HG03521 (cell line): ENCODE data around the gene FLYWCH2.
"Not testable (repeated sequence)": the region's sequence is repeated elsewhere in the genome, so short reads cannot be mapped to it uniquely, and the experiment has no call there.

Experiments
- ATAC-seq: cut with Tn5 transposase; IDR thresholded peaks from one replicate; pipeline ENCODE4 v1.9.1; 2021; ENCODE audit warnings: mild to moderate bottlenecking, moderate library complexity; ENCODE audit not compliant: unreplicated experiment

The FLYWCH2 gene

GRCh38 chr16:2881783-2882649, 999 bp upstream of the FLYWCH2 start:
- no peak for ATAC-seq

DNA sequence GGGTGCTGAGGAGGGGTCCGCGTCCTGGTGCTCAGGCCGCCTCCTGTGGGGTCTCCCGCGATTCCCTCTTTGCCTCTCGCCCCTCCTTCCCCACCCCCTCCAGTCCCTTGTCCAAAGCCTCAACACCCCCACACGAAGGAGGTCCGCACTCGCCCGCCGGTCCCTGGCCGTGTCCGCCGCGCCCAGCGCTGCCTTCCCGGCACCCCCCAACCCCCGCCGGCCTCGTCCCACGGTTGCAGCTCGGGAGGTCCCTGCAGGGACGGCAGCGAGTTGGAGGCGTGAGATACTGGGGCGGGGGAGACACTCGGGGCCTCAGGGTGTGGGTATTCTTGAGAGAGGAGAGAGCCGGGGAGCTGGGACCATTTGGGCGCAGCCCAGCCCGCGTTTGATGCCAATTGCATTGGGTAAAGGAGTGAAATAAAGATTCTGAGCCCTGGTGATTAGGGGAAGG, 468 bp downstream of the FLYWCH2 start:
- no peak for ATAC-seq

DNA sequence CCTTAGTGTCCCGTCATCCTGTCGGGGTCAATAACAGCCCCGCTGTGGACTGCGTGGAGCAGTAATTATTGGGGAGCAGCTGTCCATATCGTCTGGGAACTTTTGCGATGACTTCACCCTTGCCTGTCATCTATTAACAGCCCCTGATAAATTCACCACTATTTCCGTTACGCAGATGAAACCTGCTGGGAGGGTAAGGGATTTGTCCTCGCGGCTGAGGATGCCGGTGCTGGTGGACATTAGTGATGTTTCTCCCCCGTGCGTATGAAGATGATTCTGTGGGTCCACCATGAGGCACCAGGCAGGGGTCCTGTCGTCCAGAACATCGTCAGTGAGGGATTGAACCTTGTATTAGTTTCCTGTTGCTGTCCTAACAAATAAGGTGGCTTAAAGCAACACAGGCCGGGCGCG, 1.0 kb downstream of the FLYWCH2 start:
- ATAC-seq, result no peak

- no peak for ATAC-seq
These were observed 11.2 kb downstream of the FLYWCH2 start for GRCh38 chr16:2894231-2894630.

- ATAC-seq, result no peak
These were observed 12.8 kb downstream of the FLYWCH2 start for GRCh38 chr16:2895813-2896212.

- no peak for ATAC-seq
These were observed 13.5 kb downstream of the FLYWCH2 start for GRCh38 chr16:2896480-2897010.

- no peak for ATAC-seq
These were observed 14.1 kb downstream of the FLYWCH2 start for GRCh38 chr16:2897110-2897509.

DNA sequence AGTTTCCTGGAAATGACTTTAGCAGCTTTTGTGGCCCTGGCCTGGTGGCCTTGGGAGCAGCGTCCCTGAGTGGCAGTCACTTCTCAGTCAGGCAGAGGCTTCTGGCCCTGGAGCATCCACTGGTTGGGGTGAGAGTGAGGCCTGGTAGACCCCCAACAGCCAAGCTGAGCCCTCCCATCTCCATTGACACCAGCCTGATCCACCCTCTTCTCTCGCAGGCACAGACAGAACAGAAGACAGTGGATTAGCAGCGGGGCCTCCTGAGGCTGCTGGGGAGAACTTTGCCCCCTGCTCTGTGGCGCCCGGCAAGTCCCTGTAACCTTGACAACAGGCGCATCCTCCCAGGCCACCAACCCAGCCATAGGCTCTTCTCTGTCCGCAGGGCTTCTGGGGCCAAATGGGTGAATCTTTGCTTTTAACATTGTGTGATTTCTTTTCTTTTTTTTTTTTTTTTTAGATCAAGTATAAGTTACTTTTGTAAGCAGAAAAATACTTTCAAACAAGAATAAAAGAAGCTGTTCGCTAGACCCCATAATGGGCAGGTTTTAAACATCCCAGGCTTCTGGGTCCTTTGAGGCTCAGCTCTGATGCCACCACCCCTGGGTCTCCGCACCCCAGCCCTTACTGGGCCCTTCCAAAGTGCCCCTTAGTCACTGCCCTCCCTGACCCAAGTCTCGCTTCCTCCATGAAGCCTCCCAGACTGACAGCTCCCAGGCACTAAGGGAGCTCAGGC, 16.0 kb downstream of the FLYWCH2 start:
- ATAC-seq, result no peak

DNA sequence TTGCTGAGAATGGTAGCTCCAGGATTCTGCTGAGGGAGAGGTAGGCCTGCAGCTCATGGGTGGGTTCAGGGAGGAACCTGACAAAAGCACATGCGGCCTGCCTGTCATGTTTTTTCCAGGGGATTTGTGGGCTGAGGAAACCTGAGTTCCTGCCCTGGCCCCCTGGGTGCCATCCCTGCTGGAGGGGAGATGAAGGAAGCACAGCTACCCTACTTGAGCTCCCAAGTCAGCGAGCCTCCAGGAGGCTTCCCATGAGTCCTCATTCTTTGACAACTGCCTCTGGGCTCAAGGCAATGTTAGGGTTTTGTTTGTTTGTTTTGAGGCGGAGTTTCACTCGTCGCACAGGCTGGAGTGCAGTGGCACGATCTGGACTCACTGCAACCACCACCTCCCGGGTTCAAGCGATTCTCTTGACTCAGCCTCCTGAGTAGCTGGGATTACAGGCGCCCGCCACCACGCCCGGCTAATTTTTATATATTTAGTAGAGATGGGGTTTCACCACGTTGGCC, 16.6 kb downstream of the FLYWCH2 start:
- no peak for ATAC-seq

DNA sequence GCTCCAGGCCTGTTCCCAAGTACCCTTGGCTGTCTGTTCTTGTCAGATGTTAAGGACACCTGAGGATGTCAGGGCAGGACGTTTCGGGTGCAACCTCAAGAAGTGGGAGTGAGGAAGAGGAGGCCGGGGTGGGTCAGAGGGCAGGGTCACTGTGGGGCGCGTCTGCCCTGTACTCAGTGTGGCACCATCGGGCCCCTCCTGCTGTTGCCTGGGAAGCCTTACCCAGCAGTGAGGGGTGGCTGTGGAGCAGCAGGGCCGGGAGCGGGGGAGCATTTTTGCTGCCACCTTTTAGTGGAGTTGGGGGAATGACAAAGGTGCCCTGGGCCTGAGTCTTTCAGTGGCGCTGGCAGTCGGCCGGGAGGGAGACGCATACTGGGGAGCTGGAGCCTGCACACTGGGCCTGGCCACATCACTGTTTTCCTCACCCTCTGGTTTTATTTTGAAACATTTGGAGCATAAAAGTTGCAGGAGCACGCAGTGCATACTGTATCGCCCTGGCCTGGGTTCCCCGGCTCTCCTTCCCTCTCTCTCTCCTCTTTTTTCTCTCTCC, 17.6 kb downstream of the FLYWCH2 start:
- no peak for ATAC-seq

- no peak for ATAC-seq
These were observed 19.5 kb downstream of the FLYWCH2 start for GRCh38 chr16:2902337-2903130.

- ATAC-seq, result peak; percentile 28
These were observed 21.3 kb downstream of the FLYWCH2 start for GRCh38 chr16:2904100-2904921.

GRCh38 chr16:2904922-2905240, 21.9 kb downstream of the FLYWCH2 start:
- ATAC-seq, result peak; percentile 2

GRCh38 chr16:2905241-2905987, 22.4 kb downstream of the FLYWCH2 start:
- ATAC-seq, result peak; percentile 66

GRCh38 chr16:2905988-2906387, 23.0 kb downstream of the FLYWCH2 start:
- no peak for ATAC-seq

GRCh38 chr16:2907084-2907753, 24.2 kb downstream of the FLYWCH2 start:
- ATAC-seq, result not testable (repeated sequence)

GRCh38 chr16:2910441-2910969, 27.5 kb downstream of the FLYWCH2 start:
- ATAC-seq, result no peak

DNA sequence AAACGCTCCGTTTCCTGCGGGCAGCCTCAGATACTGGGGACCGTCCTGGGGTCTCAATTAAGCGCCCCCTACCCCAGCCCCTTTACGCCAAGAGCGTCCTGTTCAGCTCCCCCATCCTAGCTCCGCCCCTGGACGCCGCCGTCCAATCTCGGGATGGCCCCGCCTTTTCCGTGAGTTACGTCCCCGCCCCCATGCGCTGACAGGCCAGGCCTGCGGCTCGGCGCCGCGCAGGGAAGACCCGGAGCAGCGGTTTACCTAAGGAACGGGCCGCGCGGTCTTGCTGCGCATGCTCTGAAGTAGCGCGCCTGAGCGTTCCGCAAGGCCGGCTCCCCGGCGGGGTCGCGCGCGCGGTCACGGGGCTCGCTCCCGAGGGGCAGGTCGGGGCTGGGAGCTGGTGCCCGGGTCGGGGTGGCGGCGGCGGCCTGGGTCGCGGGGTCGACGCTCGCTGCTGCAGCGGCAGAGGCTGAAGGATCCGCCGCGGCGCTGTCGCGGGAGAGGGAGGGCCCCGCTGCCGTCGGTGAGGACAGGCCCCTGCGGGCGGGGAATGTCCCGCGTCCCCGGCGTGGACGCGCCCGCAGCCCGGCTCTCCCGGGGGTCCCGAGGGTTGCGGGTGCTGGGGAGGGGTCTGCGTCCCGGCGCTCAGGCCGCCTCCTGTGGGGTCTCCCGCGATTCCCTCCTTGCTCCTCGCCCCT, 28.8 kb downstream of the FLYWCH2 start, which contains the start of gene FLYWCH1:
Gene FLYWCH1 (plus strand): TSS at position 294 of the 692 bp plus-strand sequence. CDS start 17,755 bp downstream, outside the sequence.
- peak; percentile 93 for ATAC-seq
